NCI-H510A treated with DMSO at 0.1 percent for 48 hours (cell line): ENCODE results near the gene MAGT1.
"Not testable (repeated sequence)": the region's sequence is repeated elsewhere in the genome, so short reads cannot be mapped to it uniquely, and the experiment has no call there.

Experiments used
- DNase-seq: peaks from one replicate; lab custom pipeline; 2025; lab: John Stamatoyannopoulos, UW

Gene MAGT1

GRCh38 chrX:77894921-77895886, at the start of gene MAGT1:
MAGT1 (minus strand) TSS chrX:77895435; CDS start chrX:77895410, 25 bp downstream.
- DNase-seq, result peak; percentile 95

DNA sequence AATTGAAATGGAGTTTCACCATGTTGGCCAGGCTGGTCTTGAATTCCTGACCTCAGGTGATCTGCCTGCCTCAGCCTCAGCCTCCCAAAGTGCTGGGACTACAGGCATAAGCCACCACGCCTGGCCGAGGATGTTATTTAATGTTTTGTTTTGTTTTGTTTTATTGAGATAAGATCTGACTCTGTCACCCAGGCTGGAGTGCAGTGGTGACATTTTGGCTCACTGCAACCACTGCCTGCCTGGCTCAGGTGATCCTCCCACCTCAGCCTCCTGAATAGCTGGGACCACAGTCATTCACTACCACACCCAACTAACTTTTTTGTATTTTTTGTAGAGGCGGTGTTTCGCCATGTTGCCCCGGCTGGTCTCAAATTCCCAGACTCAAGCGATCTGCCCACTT, 49.8 kb upstream of the MAGT1 start:
- not testable (repeated sequence) for DNase-seq

DNA sequence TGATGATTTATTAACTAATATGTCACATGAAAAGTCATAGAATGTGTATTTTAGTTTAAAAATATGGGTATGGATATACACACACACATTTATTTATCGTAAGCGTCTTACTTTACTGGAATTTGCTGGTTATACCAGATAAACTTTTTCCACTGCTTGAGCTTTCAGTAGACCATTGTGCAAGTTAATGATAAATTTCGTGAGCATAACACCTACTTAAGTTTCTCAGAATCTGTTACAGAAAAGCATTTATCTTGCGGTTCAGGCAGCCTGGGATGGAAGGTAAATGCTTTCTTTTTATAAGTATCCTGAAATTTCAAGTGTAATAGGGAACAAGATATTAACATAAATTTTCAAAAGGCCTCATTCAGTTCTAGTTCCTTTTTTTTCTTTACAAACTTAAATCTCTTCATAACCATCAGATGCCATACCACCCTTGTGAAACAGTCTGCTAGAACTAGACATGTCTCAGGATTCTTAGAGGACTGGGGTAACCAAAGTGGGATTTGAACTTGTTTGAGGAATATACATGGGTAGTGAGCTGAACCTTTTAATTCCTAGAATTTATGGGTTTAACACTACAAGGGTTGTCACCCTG, 42.9 kb upstream of the MAGT1 start:
- no peak for DNase-seq

- no peak for DNase-seq
Observed at GRCh38 chrX:77937291-77937690, 42.1 kb upstream of the MAGT1 start.

- no peak for DNase-seq
Observed at GRCh38 chrX:77936299-77936698, 41.1 kb upstream of the MAGT1 start.

DNA sequence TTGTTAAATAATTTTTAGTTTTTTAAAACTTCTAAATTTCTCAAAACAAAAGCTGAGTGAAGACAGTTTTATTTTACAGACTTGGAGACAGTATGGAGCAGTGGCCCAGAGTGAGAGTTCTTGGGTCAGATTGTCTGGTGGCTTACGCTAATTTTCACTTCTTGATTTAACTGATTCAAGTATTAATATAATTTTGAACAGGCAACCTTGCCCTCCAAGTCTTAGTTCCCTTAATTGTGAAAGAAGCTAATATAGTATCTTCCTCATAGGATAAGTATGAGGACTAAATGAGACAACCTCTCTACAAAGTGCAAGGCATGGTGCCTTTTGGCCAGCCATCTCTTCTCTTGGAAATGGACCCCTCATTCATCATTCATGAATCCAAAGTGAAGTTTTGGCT, 40.7 kb upstream of the MAGT1 start:
- DNase-seq, result no peak

GRCh38 chrX:77930581-77930980, 35.3 kb upstream of the MAGT1 start:
- DNase-seq, result no peak

DNA sequence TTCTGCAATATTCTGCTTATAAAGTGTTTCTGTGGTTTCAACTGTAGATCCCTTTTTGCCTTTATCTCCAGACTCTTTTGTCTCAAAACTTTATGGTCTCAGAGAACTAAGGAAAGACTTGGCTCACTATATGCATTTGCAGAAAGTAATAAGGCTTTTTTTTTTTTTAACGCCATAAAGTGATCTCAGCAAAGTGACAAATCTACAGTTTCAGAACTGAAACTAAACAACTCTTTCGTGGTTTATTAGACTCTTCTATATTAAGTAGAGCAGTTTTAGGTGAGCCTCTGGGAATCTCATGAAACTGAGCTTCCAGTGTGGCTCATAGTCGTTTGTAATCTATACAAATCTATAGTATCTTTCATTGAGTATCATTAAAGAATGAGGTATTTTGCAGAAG, 30.5 kb upstream of the MAGT1 start:
- no peak for DNase-seq

DNA sequence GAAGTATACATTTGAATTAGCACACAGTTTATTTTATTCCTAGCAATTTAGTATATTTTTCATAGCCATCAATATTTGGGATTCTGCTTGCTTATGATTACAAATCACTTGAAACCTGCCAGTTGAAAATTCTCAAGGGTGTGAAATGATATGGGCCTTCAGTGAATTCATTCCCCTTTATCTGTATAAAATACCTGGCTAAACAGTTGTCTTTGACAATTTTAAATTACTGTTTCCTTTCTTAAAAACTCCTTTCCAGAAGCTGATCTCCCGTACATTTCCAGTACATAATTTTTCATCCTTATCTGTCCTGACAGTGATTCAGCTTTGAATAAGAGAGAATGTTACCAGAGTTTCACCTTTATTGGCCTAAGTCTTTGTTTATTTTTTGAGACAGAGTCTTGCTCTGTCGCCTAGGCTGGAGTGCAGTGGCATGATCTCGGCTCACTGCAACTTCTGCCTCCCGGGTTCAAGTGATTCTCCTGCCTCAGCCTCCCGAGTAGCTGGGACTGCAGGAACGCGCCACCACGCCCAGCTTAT, 29.2 kb upstream of the MAGT1 start:
- no peak for DNase-seq

DNA sequence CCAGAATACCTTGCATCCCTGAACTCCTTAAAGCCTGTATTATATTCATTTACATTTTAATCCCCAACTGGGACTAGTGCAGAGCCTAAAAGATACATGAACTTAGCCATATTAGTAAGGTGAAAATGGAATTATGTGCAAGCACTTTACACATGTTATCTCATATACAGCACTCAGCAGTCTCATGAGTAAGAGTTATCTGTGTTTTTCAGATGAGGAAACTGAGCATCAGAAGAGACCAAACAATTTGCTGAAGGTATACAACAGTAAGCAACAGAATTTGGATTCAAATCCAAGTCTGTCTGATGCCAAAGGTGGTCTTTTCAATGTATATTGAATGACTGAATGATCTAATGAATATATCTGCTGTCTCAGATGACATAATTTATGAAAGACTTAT, 27.6 kb upstream of the MAGT1 start:
- no peak for DNase-seq

- not testable (repeated sequence) for DNase-seq
Observed at GRCh38 chrX:77919370-77919769, 24.1 kb upstream of the MAGT1 start.

DNA sequence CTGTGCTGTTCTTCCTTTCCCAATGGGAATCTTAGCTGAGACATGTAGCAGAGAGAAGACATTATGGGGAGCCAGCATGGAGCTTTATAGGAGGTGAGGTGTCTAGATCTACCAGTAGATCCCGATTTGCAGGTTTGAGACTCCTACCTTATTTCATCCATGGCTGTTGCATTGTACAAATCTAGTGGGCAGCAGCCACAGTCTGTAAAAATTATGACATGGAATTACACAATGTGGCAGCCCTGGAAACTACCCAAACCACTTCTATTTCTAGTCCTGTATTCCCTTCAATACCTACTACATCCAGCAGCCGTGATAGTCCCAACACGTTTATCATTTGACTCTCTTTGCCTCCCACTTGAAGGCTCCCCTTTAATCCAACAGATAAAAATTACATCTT, 23.3 kb upstream of the MAGT1 start:
- DNase-seq, result no peak

- DNase-seq, result no peak
Observed at GRCh38 chrX:77917294-77917933, 22.2 kb upstream of the MAGT1 start.

- DNase-seq, result peak; percentile 86
Observed at GRCh38 chrX:77910108-77910840, 15.0 kb upstream of the MAGT1 start, which contains the start of gene ATP7A. ATP7A (plus strand) TSS chrX:77910693; CDS start chrX:77971642, 60,949 bp downstream.

DNA sequence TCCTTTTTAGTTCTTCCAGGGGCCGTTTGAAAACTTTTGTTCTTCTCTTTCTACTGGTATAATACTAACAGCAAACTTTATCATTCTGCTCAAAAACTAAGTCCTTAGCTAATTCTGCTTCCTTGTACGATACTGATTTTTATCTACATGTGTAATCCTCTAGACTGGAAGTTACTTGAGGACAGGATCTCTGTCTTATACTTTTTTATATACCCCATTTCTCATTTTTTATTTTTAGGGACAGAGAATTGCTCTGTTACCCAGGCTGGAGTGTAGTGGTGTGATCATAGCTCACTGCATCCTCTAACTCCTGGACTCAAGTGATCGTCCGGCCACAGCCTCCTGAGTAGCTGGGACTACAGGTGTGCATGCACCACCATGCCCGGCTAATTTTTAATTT, 6.3 kb upstream of the MAGT1 start:
- no peak for DNase-seq

- no peak for DNase-seq
Observed at GRCh38 chrX:77900688-77901087, 5.5 kb upstream of the MAGT1 start.

- DNase-seq, result peak; percentile 95
Observed at GRCh38 chrX:77899081-77899828, 4.0 kb upstream of the MAGT1 start, which contains the start of gene COX7B. COX7B (plus strand) TSS chrX:77899468; CDS start chrX:77899554, 86 bp downstream.

- no peak for DNase-seq
Observed at GRCh38 chrX:77893713-77894112, 1.5 kb downstream of the MAGT1 start.

DNA sequence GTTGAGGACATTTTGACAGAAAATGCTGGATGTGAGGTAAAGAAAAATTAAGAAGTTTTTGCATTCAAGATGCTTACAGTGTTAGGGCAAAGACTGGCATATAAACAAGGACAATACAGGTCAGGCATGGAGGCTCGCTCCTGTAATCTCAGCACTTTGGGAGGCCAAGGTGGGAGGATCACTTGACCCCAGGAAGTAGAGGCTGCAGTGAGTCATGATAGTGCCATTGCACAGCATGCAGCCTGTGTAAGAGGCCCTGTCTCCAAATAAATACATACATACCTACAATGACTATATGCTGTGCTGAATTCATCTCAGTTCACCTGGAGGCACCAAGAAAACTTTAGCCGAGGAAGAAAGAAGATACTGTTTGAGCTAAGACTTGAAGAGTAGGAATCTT, 2.3 kb downstream of the MAGT1 start:
- DNase-seq, result no peak

- not testable (repeated sequence) for DNase-seq
Observed at GRCh38 chrX:77881418-77881817, 13.8 kb downstream of the MAGT1 start.

- no peak for DNase-seq
Observed at GRCh38 chrX:77875372-77875771, 19.9 kb downstream of the MAGT1 start.
